Measurements from ENCODE around the gene CACNG5. TPM values are rescaled to one million over a fixed set of nuclear protein-coding genes. Genes with fewer than 3 reads are reported as not detected.

Gene CACNG5
- polyA plus RNA-seq, 1 experiment, result not detected

- Histone ChIP-seq H3K4me3 (ENCODE audit: low read depth, low read length) (no peak overlapping the region), H3K27me3 (ENCODE audit: control insufficient read depth, insufficient read depth, low read length) (peaks cover 10% of the 10 kb centered on the region)
- CTCF ChIA-PET, result interaction anchor here (0.6 to 0.7 kb wide), 3 partner anchors 9 to 192 kb away, joined by 3 to 4 read pairs (median 3); no protein-coding TSS in a partner anchor
These were observed 71.7 kb downstream of the CACNG5 start for GRCh38 chr17:66906321-66907278.

DNA sequence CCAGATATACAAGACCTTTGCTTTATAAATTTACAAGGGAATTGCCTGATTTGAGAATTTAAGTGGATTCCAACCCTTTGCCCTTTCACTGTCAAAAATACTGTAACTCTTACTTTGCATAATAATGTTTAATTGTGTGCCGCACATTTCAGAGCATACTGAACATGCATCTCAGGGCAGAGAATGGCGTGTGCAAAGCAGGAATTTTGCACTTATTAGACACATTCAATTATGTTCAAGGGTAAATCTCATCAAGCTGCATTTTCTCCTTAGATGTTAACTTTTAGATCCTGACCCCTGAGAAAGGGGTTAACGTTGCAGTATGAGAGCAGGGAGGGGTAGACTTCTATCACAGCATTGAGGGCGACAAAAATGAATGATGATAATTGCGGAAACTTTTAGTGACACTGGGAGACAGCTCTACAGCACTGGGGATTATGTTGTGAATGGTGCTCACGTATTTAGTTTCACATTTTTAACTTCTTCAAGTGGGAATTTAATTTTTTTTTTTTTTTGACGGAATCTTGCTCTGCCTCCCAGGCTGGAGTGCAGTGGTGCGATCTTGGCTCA, 75.0 kb downstream of the CACNG5 start:
- H3K9me3 ChIP-seq (ENCODE audit: control insufficient read depth, insufficient read depth, low read length), result no peaks in the 10 kb centered on the region
- H3K27me3 ChIP-seq (ENCODE audit: control insufficient read depth, insufficient read depth, low read length), result peaks cover 23% of the 10 kb centered on the region
- CTCF ChIA-PET, result interaction anchor here (0.7 kb wide), 1 partner anchor 711 kb away, joined by 3 read pairs; no protein-coding TSS in a partner anchor
- POLR2A ChIA-PET, result no interaction called here
- TF ChIP-seq CTCF (IDR thresholded peaks at IDR 0.05; ENCODE audit: low read depth, low read length), result no peak
- no peak for DNase-seq (ENCODE audit: low read depth, low spot score)
- no peak overlapping the region for H3K4me3 ChIP-seq (ENCODE audit: low read depth, low read length)
- H3K27ac ChIP-seq (ENCODE audit: low read depth, low read length), result no peak overlapping the region

More at GRCh38 chr17:66906321-66907278, 71.7 kb downstream of the CACNG5 start:
- peak; percentile 88 for TF ChIP-seq CTCF (IDR thresholded peaks at IDR 0.05; ENCODE audit: low read depth, low read length)
- POLR2A ChIA-PET, result interaction anchor here (0.8 kb wide), 1 partner anchor 37 kb away, joined by 3 read pairs; no protein-coding TSS in a partner anchor
- DNase-seq (ENCODE audit: low read depth, low spot score), result peak; percentile 33
- Histone ChIP-seq H3K9me3 (ENCODE audit: control insufficient read depth, insufficient read depth, low read length) (no peaks in the 10 kb centered on the region; the same call in 1 of the 2 replicates), H3K27ac (ENCODE audit: low read depth, low read length) (no peak overlapping the region)

DNA sequence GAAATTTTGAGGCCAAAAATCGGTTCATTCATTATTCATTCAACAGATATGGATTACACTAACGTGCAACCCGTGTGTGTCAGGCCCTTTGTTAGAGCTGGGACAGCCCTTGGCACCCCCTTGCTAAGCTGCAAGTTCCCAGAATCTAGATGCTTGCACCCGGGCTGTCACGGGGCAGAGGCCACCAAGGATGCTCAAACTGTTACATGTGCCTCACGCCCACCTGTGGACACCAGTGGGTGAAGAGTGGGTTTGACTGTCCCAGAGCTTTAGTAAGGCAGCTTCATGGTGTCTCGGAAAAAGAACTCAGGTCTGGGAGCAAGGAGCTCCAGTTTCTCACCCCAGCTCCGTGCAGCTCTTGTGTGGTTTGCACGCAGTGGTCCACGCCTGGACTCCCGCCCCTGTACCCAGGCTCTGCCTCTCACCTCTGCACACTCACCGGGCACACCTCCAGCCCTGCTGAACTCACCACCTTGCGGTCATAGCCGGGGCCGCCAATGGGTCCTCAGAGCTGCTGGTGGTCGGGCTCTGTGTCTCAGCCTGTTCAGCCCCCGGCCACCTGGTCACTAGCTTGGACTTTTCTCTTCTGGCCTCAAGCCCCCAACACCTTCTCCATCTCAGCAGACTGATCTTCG, 75.9 kb downstream of the CACNG5 start:
- Histone ChIP-seq H3K27ac (ENCODE audit: low read depth, low read length) (no peak overlapping the region), H3K27me3 (ENCODE audit: control insufficient read depth, insufficient read depth, low read length) (peaks cover 27% of the 10 kb centered on the region), H3K9me3 (ENCODE audit: control insufficient read depth, insufficient read depth, low read length) (no peaks in the 10 kb centered on the region; the same call in 1 of the 2 replicates), H3K4me3 (ENCODE audit: low read depth, low read length) (no peak overlapping the region)
- ChIA-PET CTCF (interaction anchor here (0.6 kb wide), 1 partner anchor 45 kb away, joined by 4 read pairs; no protein-coding TSS in a partner anchor), POLR2A (no interaction called here)
- TF ChIP-seq CTCF (IDR thresholded peaks at IDR 0.05; ENCODE audit: low read depth, low read length), result no peak
- DNase-seq (ENCODE audit: low read depth, low spot score), result no peak

DNA sequence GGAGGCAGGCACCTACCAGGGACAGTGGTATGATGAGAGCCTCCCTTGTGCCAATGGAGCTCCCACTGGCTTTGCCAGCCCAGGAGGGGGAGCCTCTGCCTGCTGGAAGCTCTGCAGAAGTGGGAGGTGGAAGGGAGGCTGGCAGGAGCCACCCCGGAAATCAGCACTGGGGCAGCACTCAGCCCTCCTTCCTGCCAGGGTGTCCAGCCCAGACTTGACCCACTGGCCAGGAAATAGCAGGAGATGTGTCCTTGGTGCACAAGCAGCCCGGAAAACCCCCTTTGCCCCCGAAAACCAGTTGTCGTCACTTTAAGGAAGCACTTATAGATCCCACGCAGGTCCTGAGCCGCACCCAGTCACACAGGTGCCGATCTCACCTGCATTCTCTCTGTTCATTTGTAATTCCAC, 80.3 kb downstream of the CACNG5 start:
- ChIA-PET POLR2A (no interaction called here), CTCF (interaction anchor here (2.2 kb wide), 1 partner anchor 243 kb away, joined by 12 read pairs; no protein-coding TSS in a partner anchor)
- no peaks in the 10 kb centered on the region; the same call in 1 of the 2 replicates for H3K9me3 ChIP-seq (ENCODE audit: control insufficient read depth, insufficient read depth, low read length)
- H3K4me3 ChIP-seq (ENCODE audit: low read depth, low read length), result no peak overlapping the region
- DNase-seq (ENCODE audit: low read depth, low spot score), result no peak
- peaks cover 39% of the 10 kb centered on the region for H3K27me3 ChIP-seq (ENCODE audit: control insufficient read depth, insufficient read depth, low read length)
- TF ChIP-seq CTCF (IDR thresholded peaks at IDR 0.05; ENCODE audit: low read depth, low read length), result peak; percentile 41
- H3K27ac ChIP-seq (ENCODE audit: low read depth, low read length), result no peak overlapping the region
